GM18520 (cell line): Measurements from ENCODE around the gene FBXW4.

Experiments
- ATAC-seq: cut with Tn5 transposase; IDR thresholded peaks from one replicate; pipeline ENCODE4 v1.9.1; 2021; ENCODE audit not compliant: unreplicated experiment

FBXW4 gene

GRCh38 chr10:101569323-101569621, 125.7 kb downstream of the FBXW4 start:
- no peak for ATAC-seq

GRCh38 chr10:101568054-101568745, 126.8 kb downstream of the FBXW4 start:
- ATAC-seq: no peak

GRCh38 chr10:101567165-101568006, 127.6 kb downstream of the FBXW4 start:
- no peak for ATAC-seq

- no peak for ATAC-seq
Measured at GRCh38 chr10:101566333-101567164, 128.4 kb downstream of the FBXW4 start.

GRCh38 chr10:101565936-101566332, 129.0 kb downstream of the FBXW4 start:
- no peak for ATAC-seq

GRCh38 chr10:101565370-101565900, 129.5 kb downstream of the FBXW4 start:
- ATAC-seq: no peak

GRCh38 chr10:101564490-101564991, 130.4 kb downstream of the FBXW4 start:
- no peak for ATAC-seq

- no peak for ATAC-seq
Measured at GRCh38 chr10:101563497-101564040, 131.4 kb downstream of the FBXW4 start.

- no peak for ATAC-seq
Measured at GRCh38 chr10:101563007-101563406, 132.0 kb downstream of the FBXW4 start.

GRCh38 chr10:101562231-101562630, 132.7 kb downstream of the FBXW4 start:
- ATAC-seq: no peak

- ATAC-seq: no peak
Measured at GRCh38 chr10:101561068-101561915, 133.7 kb downstream of the FBXW4 start.
